Measurements from ENCODE around the gene MYO18A. TPM values are rescaled to one million over a fixed set of nuclear protein-coding genes. Genes with fewer than 3 reads are reported as not detected.
A peak's percentile ranks its signal among the peaks of the same experiment; 100 is the strongest.

MYO18A gene
- total and polyA plus RNA-seq, 2 of the 4 experiments (the other 2 are of a cell fraction) = 22.4 to 39.1 TPM

GRCh38 chr17:29140631-29141513, 39.3 kb downstream of the MYO18A start:
- Histone ChIP-seq H4K8ac (ENCODE audit: low read depth in 2 of 2, low read length in 2 of 2) (peak overlapping the region; percentile 72 to 94), H3K18ac (ENCODE audit: low read depth, low read length) (peak overlapping the region; percentile 63; the same call in 1 of the 2 replicates), H3K27me3 (ENCODE audit: control insufficient read depth, insufficient read depth, low read length) (no peaks in the 10 kb centered on the region), H3K4ac (ENCODE audit: low read depth, low read length) (peak overlapping the region; percentile 76), H3K56ac (ENCODE audit: extremely low read depth, insufficient read depth, low read length) (0 out of 2 replicates have a peak overlapping the region, but pooled peaks have one; percentile 14), H2BK15ac (ENCODE audit: low read depth, low read length) (peak overlapping the region; percentile 70; the same call in 1 of the 3 replicates), H4K5ac (ENCODE audit: low read depth, low read length) (peak overlapping the region; percentile 58), H2BK20ac (ENCODE audit: low read depth, low read length) (peak overlapping the region; percentile 47; the same call in 1 of the 2 replicates), H3K23ac (ENCODE audit: low read depth, low read length) (peak overlapping the region; percentile 51), H4K91ac (ENCODE audit: insufficient read depth, low read depth, low read length) (peak overlapping the region; percentile 79), H3K4me1 (ENCODE audit: control insufficient read depth, insufficient read depth, low read length) (peaks cover 47% of the 10 kb centered on the region), H3K9me3 (ENCODE audit: control insufficient read depth, insufficient read depth, low read length) (no peaks in the 10 kb centered on the region), H2BK5ac (ENCODE audit: low read depth, low read length, poor library complexity, severe bottlenecking) (peak overlapping the region; percentile 85), H3K9ac (ENCODE audit: low read depth, low read length) (peak overlapping the region; percentile 24; the same call in 1 of the 2 replicates), H4K20me1 (ENCODE audit: insufficient read depth, low read length) (peaks cover 10% of the 10 kb centered on the region), H3K14ac (replicated peaks; ENCODE audit: low read depth, low read length) (peak overlapping the region; percentile 8), H2BK120ac (ENCODE audit: low read depth, low read length) (peak overlapping the region; percentile 64), H3K9me1 (ENCODE audit: insufficient read depth, low read length) (peaks cover 29% of the 10 kb centered on the region), H3K27ac (ENCODE audit: insufficient read depth, low read length) (peak overlapping the region; percentile 63), H3K36me3 (ENCODE audit: control insufficient read depth, insufficient read depth, low read length) (no peaks in the 10 kb centered on the region), H3K79me1 (ENCODE audit: low read depth in 1 of 2, low read length in 2 of 2) (peaks cover 24 to 89% of the 10 kb centered on the region in 2 experiments), H2AK9ac (replicated peaks; ENCODE audit: low read depth, low read length, poor library complexity) (peak overlapping the region; percentile 92), H2AK5ac (ENCODE audit: low read depth, low read length) (peak overlapping the region; percentile 93), H2AFZ (replicated peaks; ENCODE audit: low read length, poor library complexity) (peak overlapping the region; percentile 89), H3K4me2 (ENCODE audit: low read depth, low read length) (peak overlapping the region; percentile 85), H3K4me3 (ENCODE audit: insufficient read depth, low read depth, low read length) (no peak overlapping the region; the same call in 1 of the 2 replicates)
- dilution Hi-C loops (cut with HindIII; ENCODE audit: low sequenced_read_pairs, unreplicated experiment) = no loop called here
- intact Hi-C loops (cut with micrococcal nuclease) = loop anchor here (10.0 kb wide), 1 partner anchor 424 kb away; the partner anchor contains the start of genes ABHD15 and TP53I13
- WGBS, 2 experiments (ENCODE audit: extremely low coverage in 2 of 2, insufficient read length in 1 of 2) = 18% methylated on average over 6 of the region's 15 CpGs; no CpG with 5 or more reads in 1 of the 2 experiments
- ATAC-seq (ENCODE audit: low read depth) (peak; percentile 2), DNase-seq (peak; percentile 32)
- CTCF ChIA-PET = interaction anchor here (1.0 to 4.1 kb wide), 4 partner anchors 8 to 39 kb away, joined by 3 to 19 read pairs (median 4); partner anchors contain the start of gene MYO18A
- BruUV-seq (replicated peaks) = no TSS peak
- POLR2A ChIA-PET (ENCODE audit: unreplicated experiment) = interaction anchor here (0.6 kb wide), 1 partner anchor 21 kb away, joined by 9 read pairs; no protein-coding TSS in a partner anchor
- in situ Hi-C loops (cut with MboI; ENCODE audit: low sequenced_read_pairs) = no loop called here
- TF ChIP-seq FOS (IDR thresholded peaks at IDR 0.05; ENCODE audit: low read depth, low read length) (no peak), ELK1 (IDR thresholded peaks at IDR 0.05; ENCODE audit: borderline replicate concordance, low read depth, low read length) (no peak), BHLHE40 (IDR thresholded peaks at IDR 0.05; ENCODE audit: low read depth, low read length) (no peak), NFE2L2 (IDR thresholded peaks at IDR 0.05; ENCODE audit: low read depth, low read length) (no peak), RAD21 (IDR thresholded peaks at IDR 0.05; ENCODE audit: low read length) (no peak), RCOR1 (IDR thresholded peaks at IDR 0.05; ENCODE audit: insufficient replicate concordance, low read length) (no peak), CHD1 (IDR thresholded peaks at IDR 0.05; ENCODE audit: low read depth, low read length) (no peak), MAZ (IDR thresholded peaks at IDR 0.05; ENCODE audit: borderline replicate concordance, low read depth, low read length) (no peak), RFX5 (IDR thresholded peaks at IDR 0.05; ENCODE audit: low read depth, low read length) (no peak), MAFK (IDR thresholded peaks at IDR 0.05; ENCODE audit: low read depth, low read length) (no peak), SMC3 (IDR thresholded peaks at IDR 0.05; ENCODE audit: low read depth, low read length) (no peak), USF2 (IDR thresholded peaks at IDR 0.05; ENCODE audit: low read depth, low read length) (no peak), POLR2A (IDR thresholded peaks at IDR 0.05; ENCODE audit: low read depth, low read length) (no peak)

All from IMR-90 (cell line).